ENCODE measurements around the gene KCTD16.

The KCTD16 gene

GRCh38 chr5:144210655-144211054 lies 40.0 kb downstream of the KCTD16 start:
- no peak for DNase-seq

DNA sequence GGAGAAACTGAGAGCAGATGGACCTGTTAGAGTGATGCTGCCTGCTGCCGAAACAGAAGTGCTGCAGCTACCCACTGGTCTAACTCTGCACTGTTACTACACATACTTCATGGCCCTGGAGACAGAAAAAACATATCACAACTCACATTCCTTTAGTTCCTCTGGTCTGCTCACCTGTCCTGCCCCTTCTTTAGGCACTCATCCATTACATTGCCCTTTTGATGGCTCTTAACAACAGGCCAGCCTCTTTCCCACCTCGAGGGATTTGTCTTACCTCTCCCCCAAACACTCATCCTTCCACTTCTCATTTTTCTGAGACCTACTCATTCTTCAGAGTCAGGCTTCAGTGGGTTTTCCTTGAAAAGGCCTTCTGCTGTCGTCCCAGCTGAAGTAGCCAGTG lies 49.2 kb downstream of the KCTD16 start:
- DNase-seq, result no peak

- DNase-seq, result no peak
These were observed 56.8 kb downstream of the KCTD16 start for GRCh38 chr5:144227363-144227999.

- no peak for DNase-seq
These were observed 60.1 kb downstream of the KCTD16 start for GRCh38 chr5:144230806-144231205.

DNA sequence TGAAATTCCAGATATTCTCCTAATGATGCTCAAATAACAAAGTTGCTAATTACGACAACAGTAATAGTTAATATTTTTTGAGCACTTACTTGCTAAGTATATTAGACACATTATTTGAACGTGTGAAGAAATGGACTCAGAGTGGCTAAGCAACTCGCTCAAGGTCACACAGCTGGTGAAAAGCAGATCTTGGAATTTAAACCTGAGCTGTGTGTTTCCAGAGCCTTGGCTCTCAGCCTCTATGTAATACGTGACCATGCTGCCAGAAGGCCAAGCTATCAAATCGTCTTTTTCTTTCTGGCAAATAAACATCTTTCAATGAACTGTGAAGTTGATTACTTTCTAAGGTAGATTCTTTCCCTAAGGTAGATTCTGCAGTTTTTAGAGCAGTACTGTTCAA lies 61.6 kb downstream of the KCTD16 start:
- no peak for DNase-seq

DNA sequence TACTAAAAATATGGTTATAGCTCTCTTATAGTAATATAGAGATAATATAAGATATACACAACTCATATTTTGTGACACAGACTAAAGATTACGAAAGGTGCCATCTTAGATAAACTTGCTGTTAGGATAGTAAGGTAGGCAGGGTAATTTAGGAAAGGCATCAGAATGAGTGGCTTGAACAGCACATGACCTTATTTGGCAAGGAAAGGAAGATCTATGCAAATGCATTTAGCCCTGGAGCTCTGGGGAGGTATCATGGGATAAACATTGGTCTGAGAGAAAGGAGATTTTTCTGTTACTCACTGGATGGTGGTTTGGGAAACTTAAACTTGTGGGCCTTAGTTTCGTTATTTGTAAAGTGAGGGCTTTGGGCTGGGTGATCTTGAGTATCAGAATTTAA lies 65.8 kb downstream of the KCTD16 start:
- DNase-seq, result no peak

DNA sequence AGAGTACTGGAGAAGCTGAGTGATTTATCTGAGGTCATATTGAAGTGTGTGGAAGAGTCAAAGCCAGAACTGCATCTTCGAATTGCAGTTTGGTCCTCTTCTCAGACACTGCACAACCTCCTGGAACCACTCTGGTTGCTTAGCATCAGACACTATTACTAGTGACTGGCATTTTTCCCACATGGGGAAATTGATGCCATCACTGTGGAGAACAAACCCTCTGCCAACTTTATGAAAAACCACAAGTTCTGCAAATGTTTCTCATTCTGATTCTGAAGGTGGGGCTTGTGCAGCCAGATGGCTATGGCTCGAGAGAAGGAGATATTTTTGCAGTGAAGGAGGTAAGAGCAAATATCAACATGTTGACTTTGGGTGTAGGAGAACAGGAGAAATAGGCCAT lies 67.2 kb downstream of the KCTD16 start:
- no peak for DNase-seq

GRCh38 chr5:144247131-144247530 lies 76.5 kb downstream of the KCTD16 start:
- DNase-seq, result no peak

DNA sequence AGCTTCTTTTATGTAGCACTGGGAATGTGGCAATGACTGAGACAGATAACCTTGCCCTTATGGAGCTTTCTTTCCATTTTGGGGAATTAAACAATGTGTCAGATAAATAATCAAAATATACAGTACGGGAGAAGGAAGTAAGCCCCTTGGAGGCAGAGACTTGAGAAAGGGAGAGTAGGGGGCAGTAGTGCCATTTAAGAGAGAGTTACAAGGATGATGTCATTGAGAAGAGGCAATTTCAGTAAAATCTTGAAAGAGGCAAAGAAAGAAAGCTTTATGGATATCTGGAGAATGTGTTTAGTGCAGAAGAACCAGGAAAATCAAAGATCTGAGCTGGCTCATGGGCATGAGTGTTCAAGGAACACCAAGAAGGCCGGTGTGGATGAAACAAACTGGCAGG lies 77.3 kb downstream of the KCTD16 start:
- DNase-seq, result no peak

GRCh38 chr5:144249755-144250464 lies 79.2 kb downstream of the KCTD16 start:
- DNase-seq, result no peak

DNA sequence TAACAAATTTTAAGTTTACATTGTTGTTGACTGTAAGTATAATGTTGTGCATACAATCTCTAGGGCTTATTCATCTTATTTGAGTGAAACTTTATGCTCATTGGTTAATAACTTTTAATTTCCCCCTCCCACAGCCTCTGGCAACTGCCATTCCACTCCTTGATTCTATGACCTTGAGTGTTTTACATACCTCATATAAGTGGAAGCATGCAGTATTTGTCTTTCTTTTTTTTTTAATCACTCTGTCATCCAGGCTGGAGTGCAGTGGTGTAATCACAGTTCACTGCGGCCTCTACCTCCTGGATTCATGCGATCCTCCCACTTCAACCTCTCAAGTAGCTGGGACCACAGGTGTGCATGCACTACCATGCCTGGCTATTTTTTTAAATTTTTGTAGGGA lies 83.9 kb downstream of the KCTD16 start:
- DNase-seq, result no peak

DNA sequence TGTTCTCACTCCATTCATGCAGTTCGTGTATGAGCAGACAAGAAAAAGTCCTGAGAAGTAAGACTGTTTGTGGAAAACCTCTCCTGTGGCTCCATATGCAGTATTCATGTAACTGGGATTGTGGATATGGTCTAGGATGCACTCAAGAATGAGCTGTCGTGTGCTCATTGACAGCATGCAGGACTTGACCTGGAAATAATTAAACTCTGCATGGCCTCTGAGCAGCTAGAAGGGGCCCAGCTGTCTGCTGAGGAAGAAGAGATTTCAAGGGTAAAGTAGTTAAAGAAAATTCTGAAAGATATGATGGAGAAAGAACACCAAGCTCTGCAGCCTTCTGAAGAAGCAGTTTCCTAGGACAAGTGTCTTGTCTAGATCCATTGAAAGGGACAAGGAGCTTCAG lies 89.4 kb downstream of the KCTD16 start:
- DNase-seq, result no peak

DNA sequence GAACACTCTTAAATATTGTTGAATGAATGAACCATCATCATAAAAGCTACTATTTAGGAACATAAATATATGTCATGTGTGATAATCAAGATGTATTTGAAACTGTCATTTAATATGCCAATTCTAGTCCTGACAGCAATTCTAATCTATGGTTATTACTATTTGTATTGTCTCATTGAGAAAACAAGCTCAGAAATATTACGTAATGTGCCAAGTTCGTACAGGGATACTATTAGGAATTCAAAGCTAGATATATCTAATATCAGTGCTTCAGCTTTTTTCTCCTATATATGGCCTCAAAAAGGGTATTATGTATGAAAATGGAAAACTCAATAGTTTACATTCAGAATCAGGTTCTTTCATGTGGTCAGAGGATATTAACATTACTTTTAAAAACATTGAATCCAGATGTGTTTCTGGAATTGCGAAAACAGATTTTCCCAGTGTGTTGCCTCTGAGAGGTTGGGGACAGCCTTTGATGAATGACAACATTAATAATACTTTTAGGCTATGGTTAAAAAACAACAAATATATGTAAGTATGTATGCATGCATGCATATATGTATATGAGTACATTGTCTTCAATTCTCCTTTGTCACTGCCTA lies 95.1 kb downstream of the KCTD16 start:
- no peak for DNase-seq

- no peak for DNase-seq
These were observed 97.4 kb downstream of the KCTD16 start for GRCh38 chr5:144267961-144268513.

DNA sequence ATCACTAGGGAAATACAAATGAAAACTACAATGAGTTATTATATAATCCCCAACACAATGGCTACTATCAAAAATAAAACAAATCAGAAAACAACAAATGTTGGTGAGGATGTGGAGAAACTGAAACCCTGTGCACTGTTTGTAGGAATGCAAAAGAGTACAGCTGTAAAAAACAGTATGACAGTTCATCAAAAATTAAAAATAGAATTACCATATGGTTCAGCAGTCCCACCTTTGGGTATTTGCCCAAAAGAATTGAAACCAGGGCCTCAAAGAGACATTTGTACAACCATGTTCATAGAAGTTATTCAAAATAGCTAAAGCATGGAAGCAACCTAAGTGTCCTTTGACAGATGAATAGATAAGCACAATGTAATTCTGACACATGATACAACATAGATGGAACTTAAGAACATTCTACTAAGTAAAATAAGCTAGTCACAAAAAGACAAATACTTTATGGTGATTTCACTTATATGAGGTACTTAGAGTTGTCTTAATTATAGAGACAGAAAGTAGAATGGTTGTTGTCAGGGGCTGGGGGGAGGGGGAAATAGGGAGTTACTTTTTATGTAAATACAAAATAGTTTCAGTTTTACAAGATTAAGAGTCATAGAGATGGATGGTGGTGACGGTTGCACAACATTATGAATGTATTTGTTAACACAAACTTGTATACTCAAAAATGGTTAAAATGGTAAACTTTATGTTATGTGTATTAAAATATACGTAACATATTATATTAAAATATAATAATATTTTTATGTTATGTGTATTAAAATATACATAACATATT lies 102.8 kb downstream of the KCTD16 start:
- no peak for DNase-seq

- DNase-seq, result no peak
These were observed 104.7 kb downstream of the KCTD16 start for GRCh38 chr5:144275329-144275728.

GRCh38 chr5:144276034-144276822 lies 105.6 kb downstream of the KCTD16 start:
- no peak for DNase-seq

DNA sequence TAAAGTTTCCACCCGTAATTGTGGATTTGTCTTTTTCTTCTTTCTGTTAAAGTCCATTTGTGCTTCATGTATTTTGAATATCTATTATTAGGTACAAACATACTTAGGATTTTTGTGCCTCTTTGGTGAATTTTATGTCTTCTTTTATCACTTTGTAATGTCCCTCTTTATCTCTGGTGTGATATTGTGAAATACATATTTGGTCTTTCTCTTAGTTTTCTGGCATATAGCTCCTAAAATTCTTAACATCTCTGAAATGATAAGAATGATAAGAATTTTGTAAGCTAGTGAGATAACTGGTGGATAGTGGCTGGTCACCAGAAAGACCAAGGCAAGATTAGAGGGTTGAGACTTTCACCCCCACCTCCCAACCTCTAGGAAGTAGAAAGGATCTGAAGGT lies 111.1 kb downstream of the KCTD16 start:
- no peak for DNase-seq

- no peak for DNase-seq
These were observed 113.4 kb downstream of the KCTD16 start for GRCh38 chr5:144284036-144284435.

DNA sequence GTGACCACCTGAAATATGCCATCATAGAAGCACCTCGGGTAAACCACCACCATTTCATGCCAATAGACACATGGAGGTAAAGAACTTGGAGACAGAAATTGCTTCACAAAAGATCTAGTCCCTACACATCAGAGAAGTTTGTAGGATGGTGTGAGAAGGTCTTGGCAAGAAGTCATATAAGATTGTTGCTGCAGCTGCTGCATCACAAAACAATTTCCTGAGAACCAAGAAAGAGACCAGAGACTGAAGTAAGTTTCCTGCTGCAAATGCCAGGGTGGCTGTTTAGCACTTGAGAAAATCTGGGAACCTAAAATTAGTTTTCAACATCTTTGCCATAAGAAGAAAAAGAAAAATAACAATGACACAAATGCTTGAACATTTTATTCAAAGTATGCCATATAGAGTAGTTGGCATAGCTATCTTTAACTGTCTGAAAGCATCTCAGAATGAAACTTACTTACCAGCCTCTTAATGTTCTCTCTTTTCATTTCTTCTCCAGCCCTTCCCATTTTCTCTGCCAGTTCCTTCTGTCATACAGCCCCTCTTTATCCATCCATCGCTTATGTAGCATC lies 114.3 kb downstream of the KCTD16 start:
- DNase-seq, result no peak

- DNase-seq, result no peak
These were observed 118.6 kb downstream of the KCTD16 start for GRCh38 chr5:144289277-144289676.

- no peak for DNase-seq
These were observed 121.4 kb downstream of the KCTD16 start for GRCh38 chr5:144292029-144292428.
